Esophagus muscularis mucosa (tissue), 4 donors: ENCODE measurements around the gene HDGFL3. TPM values are rescaled to one million over a fixed set of nuclear protein-coding genes. Genes with fewer than 3 reads are reported as not detected.
"Not testable (repeated sequence)": the region's sequence is repeated elsewhere in the genome, so short reads cannot be mapped to it uniquely, and the experiment has no call there.

Experiments used
- DNase-seq: peaks from one replicate; pipeline ENCODE4 v3.0.0-alpha.2; 2017; ENCODE audit errors: extremely low spot score
- H3K27ac ChIP-seq, 4 donors: fragments of 200-600 bp; sonication (generic); replicated peaks in 1 of 4; 1 replicate in 3 of 4; 2 replicates in 1 of 4; pipeline ENCODE4 v1.5.1; 2016 to 2019; ENCODE audit warnings: mild to moderate bottlenecking in 1 of 4
- H3K27me3 ChIP-seq, 4 donors: fragments of 200-600 bp; sonication (generic); one replicate each; pipeline versions ENCODE4 v1.5.1 to v1.6.0; 2016 to 2019
- H3K36me3 ChIP-seq, 4 donors: fragments of 200-600 bp; sonication (generic); one replicate each; pipeline ENCODE4 v1.5.1; 2016 to 2019
- H3K4me1 ChIP-seq, 4 donors: fragments of 200-600 bp; sonication (generic); one replicate each; pipeline ENCODE4 v1.5.1; 2016 to 2019
- H3K4me3 ChIP-seq, 4 donors: fragments of 200-600 bp; sonication (generic); 1 replicate in 2 of 4; 2 replicates in 2 of 4; pipeline ENCODE4 v1.5.1; 2016 to 2019; ENCODE audit warnings: mild to moderate bottlenecking in 4 of 4, moderate library complexity in 1 of 4
- H3K9me3 ChIP-seq, 4 donors: fragments of 200-600 bp; sonication (generic); 1 replicate in 3 of 4; 2 replicates in 1 of 4; pipeline ENCODE4 v1.5.1; 2016 to 2019
- CTCF ChIP-seq, 3 experiments: fragments of 200-600 bp in 2 of 3; fragments of 450-650 bp in 1 of 3; sonication (generic) in 2 of 3; IDR thresholded peaks; one replicate each; pipeline ENCODE4 v1.5.1; 2017 to 2019; ENCODE audit warnings: antibody characterized with exemption in 3 of 3, mild to moderate bottlenecking in 2 of 3, moderate library complexity in 1 of 3
- EP300 ChIP-seq: sonication (generic); formaldehyde crosslinking; IDR thresholded peaks from one replicate; pipeline ENCODE4 v1.6.1; 2017; ENCODE audit warnings: antibody characterized with exemption
- POLR2A ChIP-seq: fragments of 450-650 bp; IDR thresholded peaks from one replicate; pipeline ENCODE4 v1.6.1; 2017; ENCODE audit warnings: antibody characterized with exemption, moderate library complexity, mild to moderate bottlenecking, low read depth
- POLR2AphosphoS5 ChIP-seq, 2 donors: sonication (generic); formaldehyde crosslinking; IDR thresholded peaks; one replicate each; pipeline ENCODE4 v1.6.1; 2017; ENCODE audit warnings: antibody characterized with exemption in 2 of 2
- WGBS: methylation state at CpG from one replicate; pipeline ENCODE4 v1.1.5; 2018; 5-methylcytosine and 5-hydroxymethylcytosine counted together
- intact Hi-C: fragments of 100-400 bp; cut with DNase I; formaldehyde crosslinking; loops from one replicate; pipeline ENCODE4 v1.15.1; 2023
- total RNA-seq, 4 donors: library from RNA; depleted of rRNA; stranded (reverse); fragments of >200 nt; gene quantifications; one replicate each; pipeline versions ENCODE4 v1.1.0 to v1.2.1, GENCODE V29; 2016

The HDGFL3 gene
- total RNA-seq, 4 donors from 2014 or later, result 38.1 to 72.6 (median 47.9) TPM

GRCh38 chr15:83088876-83089275, 118.7 kb downstream of the HDGFL3 start:
- Histone ChIP-seq H3K27ac (no peak overlapping the region), H3K9me3 (no peaks in the 10 kb centered on the region), H3K4me1 (no peaks in the 10 kb centered on the region), H3K4me3 (no peak overlapping the region), H3K36me3 (no peaks in the 10 kb centered on the region), H3K27me3 (no peaks in the 10 kb centered on the region)
- 52% methylated on average over 2 of the region's 2 CpGs for WGBS
- intact Hi-C loops, result loop anchor here (10.0 kb wide), 1 partner anchor 56 kb away; no protein-coding TSS in a partner anchor
- no peak for DNase-seq
- TF ChIP-seq POLR2A (no peak), EP300 (no peak), POLR2AphosphoS5 (IDR thresholded peaks at IDR 0.05) (no peak), CTCF (IDR thresholded peaks at IDR 0.05) (no peak)

- H3K36me3 ChIP-seq, result no peaks in the 10 kb centered on the region
- H3K9me3 ChIP-seq, result no peaks in the 10 kb centered on the region
- DNase-seq, result no peak
- intact Hi-C loops, result loop anchor here (10.0 kb wide), 1 partner anchor 57 kb away; no protein-coding TSS in a partner anchor
- TF ChIP-seq POLR2AphosphoS5 (IDR thresholded peaks at IDR 0.05) (no peak), EP300 (no peak), POLR2A (no peak), CTCF (IDR thresholded peaks at IDR 0.05) (no peak)
- no peak overlapping the region for H3K27ac ChIP-seq
- no peak overlapping the region for H3K4me3 ChIP-seq
- WGBS, result 73% methylated on average over 2 of the region's 2 CpGs
- no peaks in the 10 kb centered on the region for H3K4me1 ChIP-seq
- H3K27me3 ChIP-seq, result no peaks in the 10 kb centered on the region
These were observed 120.0 kb downstream of the HDGFL3 start for GRCh38 chr15:83087576-83087975.

DNA sequence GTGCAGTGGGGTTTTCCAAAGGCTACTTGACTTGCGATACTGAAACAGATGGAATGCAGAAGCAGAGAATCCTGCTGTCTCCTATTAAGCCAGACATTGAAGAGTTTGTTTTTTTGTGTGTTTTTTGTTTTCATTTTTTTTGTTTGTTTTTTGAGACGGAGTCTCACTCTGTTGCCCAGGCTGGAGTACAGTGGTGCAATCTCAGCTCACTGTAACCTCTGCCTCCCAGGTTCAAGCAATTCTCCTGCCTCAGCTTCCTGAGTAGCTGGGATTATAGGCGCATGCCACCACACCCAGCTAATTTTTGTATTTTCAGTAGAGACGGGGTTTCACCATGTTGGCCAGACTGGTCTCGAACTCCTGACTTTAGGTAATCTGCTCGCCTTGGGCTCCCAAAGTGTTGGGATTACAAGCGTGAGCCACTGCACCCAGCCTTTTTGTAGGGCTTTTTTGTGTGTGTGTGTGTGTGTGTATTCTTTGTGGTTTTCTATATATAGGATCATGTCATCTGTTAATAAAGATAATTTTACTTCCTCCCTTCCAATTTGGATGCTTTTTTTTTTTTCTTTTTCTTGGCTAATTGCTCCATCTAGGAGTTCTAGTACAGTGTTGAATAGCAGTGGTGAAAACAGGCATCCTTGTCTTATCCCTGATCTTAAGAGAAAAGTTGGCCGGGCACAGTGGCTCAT, 121.6 kb downstream of the HDGFL3 start:
- DNase-seq, H3K9me3 ChIP-seq, H3K4me3 ChIP-seq, H3K4me1 ChIP-seq, H3K27ac ChIP-seq, H3K27me3 ChIP-seq, H3K36me3 ChIP-seq: not testable (repeated sequence)
- WGBS, result 93% methylated on average over 8 of the region's 8 CpGs
- intact Hi-C loops, result loop anchor here (10.0 kb wide), 1 partner anchor 59 kb away; no protein-coding TSS in a partner anchor

DNA sequence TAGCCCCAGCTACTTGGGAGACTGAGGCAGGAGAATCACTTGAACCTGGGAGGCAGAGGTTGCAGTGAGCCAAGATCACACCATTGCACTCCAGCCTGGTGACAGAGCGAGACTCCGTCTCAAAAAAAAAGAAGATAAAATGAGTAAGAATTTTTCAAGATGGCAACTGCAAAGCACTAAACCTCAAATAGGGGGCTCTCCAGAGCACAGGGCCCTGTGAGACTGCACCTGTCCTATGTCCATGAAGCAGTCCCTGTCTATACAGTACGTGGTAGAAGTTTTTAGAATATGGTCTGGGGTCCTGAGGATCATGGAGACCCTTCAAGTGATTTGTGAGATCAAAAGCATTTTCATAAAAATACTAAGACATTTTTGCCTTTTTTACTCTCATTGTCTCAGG, 122.2 kb downstream of the HDGFL3 start:
- H3K27ac ChIP-seq, H3K4me1 ChIP-seq, H3K27me3 ChIP-seq, H3K36me3 ChIP-seq, H3K4me3 ChIP-seq, H3K9me3 ChIP-seq, DNase-seq: not testable (repeated sequence)
- intact Hi-C loops, result loop anchor here (10.0 kb wide), 1 partner anchor 59 kb away; no protein-coding TSS in a partner anchor
- 84% methylated on average over 3 of the region's 3 CpGs for WGBS

DNA sequence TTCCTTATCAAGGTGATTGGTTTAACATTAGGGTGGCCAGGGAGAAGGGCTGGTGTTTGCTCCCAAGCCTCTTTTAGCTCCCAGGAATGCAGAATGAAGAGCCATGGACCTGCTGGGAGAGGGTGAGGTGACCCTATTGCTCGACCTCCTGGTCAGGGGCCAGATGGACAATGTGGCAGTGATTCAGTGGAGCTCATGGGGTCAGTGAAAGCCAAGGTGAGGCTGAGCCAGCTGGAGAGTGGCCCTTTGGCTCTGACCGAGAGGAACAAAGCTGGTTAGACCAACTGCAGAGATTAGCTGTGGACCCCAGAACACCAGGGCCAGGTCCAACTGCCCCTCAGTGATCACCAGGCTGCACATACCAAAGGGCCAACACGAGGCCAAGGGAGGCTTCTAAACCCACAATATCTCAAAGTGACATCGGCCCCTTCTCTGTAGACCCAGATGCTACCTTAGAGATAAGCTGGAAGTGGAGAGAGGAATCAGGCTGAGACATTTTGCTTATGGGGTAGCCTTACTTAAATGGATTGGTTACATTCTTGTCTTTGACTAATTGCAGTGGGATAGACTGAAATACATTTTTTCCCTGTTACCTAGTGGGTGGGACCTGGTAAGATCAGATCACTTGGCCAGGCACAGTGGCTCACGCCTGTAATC, 124.8 kb downstream of the HDGFL3 start:
- Histone ChIP-seq H3K4me1 (no peaks in the 10 kb centered on the region), H3K4me3 (no peak overlapping the region), H3K27me3 (peaks cover 0 to 22% (median 0%) of the 10 kb centered on the region in 4 donors), H3K27ac (no peak overlapping the region), H3K36me3 (no peaks in the 10 kb centered on the region), H3K9me3 (no peaks in the 10 kb centered on the region)
- intact Hi-C loops, result loop anchor here (10.0 kb wide), 1 partner anchor 62 kb away; no protein-coding TSS in a partner anchor
- DNase-seq, result no peak
- 75% methylated on average over 4 of the region's 5 CpGs for WGBS
- TF ChIP-seq EP300, result no peak
- no peak for TF ChIP-seq POLR2AphosphoS5 (IDR thresholded peaks at IDR 0.05)
- TF ChIP-seq POLR2A, result no peak

DNA sequence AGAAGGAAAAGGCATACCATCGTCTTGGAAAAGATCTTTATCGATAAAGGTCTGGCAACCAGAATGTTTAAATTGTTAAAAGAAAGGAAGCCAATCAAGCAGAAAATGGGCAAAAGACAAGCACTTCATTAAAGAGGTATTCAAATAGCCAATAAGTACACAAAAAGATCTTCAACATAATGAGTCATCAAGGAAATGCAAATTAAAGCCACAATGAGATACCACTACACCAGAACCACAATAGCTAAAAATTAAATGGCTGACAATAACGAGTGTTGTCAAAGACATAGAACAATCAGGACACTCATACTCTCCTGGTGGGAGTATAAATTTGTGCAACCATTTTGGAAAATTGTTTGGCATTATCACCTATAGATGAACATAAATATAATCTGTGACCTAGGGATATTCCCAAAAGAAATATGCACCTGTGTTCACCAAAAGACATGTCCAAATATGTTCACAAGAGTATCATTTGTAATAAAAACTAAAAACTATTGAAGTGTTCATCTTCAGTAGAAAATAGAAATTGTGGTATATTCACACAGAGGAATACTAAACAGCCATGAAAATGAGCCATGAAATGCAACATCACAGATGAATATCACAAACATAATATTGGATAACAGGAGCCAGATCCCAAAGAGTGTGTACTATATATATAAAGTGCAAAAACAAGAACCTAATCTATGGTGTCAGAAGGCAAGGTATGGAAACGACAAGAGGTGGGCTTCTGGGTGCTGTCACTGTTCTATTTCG, 126.2 kb downstream of the HDGFL3 start:
- Histone ChIP-seq H3K4me1 (no peaks in the 10 kb centered on the region), H3K36me3 (no peaks in the 10 kb centered on the region), H3K27me3 (peaks cover 0 to 22% (median 0%) of the 10 kb centered on the region in 4 donors), H3K27ac (no peak overlapping the region), H3K9me3 (no peaks in the 10 kb centered on the region), H3K4me3 (no peak overlapping the region)
- TF ChIP-seq POLR2A (no peak), POLR2AphosphoS5 (IDR thresholded peaks at IDR 0.05) (no peak), EP300 (no peak), CTCF (IDR thresholded peaks at IDR 0.05) (no peak)
- DNase-seq, result no peak
- intact Hi-C loops, result loop anchor here (10.0 kb wide), 1 partner anchor 63 kb away; no protein-coding TSS in a partner anchor
- WGBS, result 75% methylated on average over 5 of the region's 5 CpGs
